H9 (cell line): ENCODE results near the gene AKR1D1. TPM values are rescaled to one million over a fixed set of nuclear protein-coding genes. Genes with fewer than 3 reads are reported as not detected.
A peak's percentile ranks its signal among the peaks of the same experiment; 100 is the strongest.

Source experiments
- DNase-seq: peaks from one replicate; pipeline ENCODE4 v3.0.0-alpha.2; 2017
- H2AFZ ChIP-seq: one replicate; pipeline ENCODE4 v1.6.1; 2013; ENCODE audit warnings: mild to moderate bottlenecking, low read length, control low read depth, moderate library complexity
- H2AK5ac ChIP-seq: 2 replicates; pipeline ENCODE4 v1.6.1; 2013; ENCODE audit warnings: low read length, control low read depth, mixed read lengths; ENCODE audit not compliant: insufficient read length
- H2BK120ac ChIP-seq: one replicate; pipeline ENCODE4 v1.6.1; 2013; ENCODE audit warnings: low read depth, mild to moderate bottlenecking, low read length, control low read depth, inconsistent platforms; ENCODE audit not compliant: poor library complexity, severe bottlenecking
- H2BK12ac ChIP-seq: 2 replicates; pipeline ENCODE4 v1.6.1; 2013; ENCODE audit warnings: low read length, control low read depth, mixed read lengths, low read depth; ENCODE audit not compliant: insufficient read length
- H2BK15ac ChIP-seq: 2 replicates; pipeline ENCODE4 v1.6.1; 2013; ENCODE audit warnings: low read depth, low read length, control low read depth
- H2BK20ac ChIP-seq: one replicate; pipeline ENCODE4 v1.6.1; 2013; ENCODE audit warnings: low read depth, mild to moderate bottlenecking, low read length, control low read depth, inconsistent platforms; ENCODE audit not compliant: poor library complexity, severe bottlenecking
- H2BK5ac ChIP-seq: 2 replicates; pipeline ENCODE4 v1.6.1; 2013; ENCODE audit warnings: low read length, control low read depth, mixed read lengths; ENCODE audit not compliant: insufficient read length
- H3K14ac ChIP-seq: 2 replicates; pipeline ENCODE4 v1.6.1; 2013; ENCODE audit warnings: low read length, control low read depth; ENCODE audit not compliant: insufficient read depth
- H3K18ac ChIP-seq: 2 replicates; pipeline ENCODE4 v1.6.1; 2013; ENCODE audit warnings: low read depth, mild to moderate bottlenecking, mixed read lengths, low read length, control low read depth; ENCODE audit not compliant: insufficient read length
- H3K23ac ChIP-seq: 2 replicates; pipeline ENCODE4 v1.6.1; 2013; ENCODE audit warnings: low read length, control low read depth, mixed read lengths, low read depth; ENCODE audit not compliant: insufficient read length
- H3K23me2 ChIP-seq: 2 replicates; pipeline ENCODE4 v1.6.1; 2013; ENCODE audit warnings: low read depth, mild to moderate bottlenecking, mixed read lengths, low read length, control low read depth; ENCODE audit not compliant: insufficient read length, poor library complexity, severe bottlenecking
- H3K27ac ChIP-seq: 2 replicates; pipeline ENCODE4 v1.5.1; 2013; ENCODE audit warnings: low read length, control low read depth, mixed read lengths, low read depth; ENCODE audit not compliant: insufficient read length
- H3K27me3 ChIP-seq: 2 replicates; pipeline ENCODE4 v1.6.1; 2013; ENCODE audit warnings: low read length, control low read depth, inconsistent platforms; ENCODE audit not compliant: insufficient read depth
- H3K4ac ChIP-seq: 2 replicates; pipeline ENCODE4 v1.6.1; 2013; ENCODE audit warnings: low read depth, mild to moderate bottlenecking, control low read depth, inconsistent platforms, low read length, moderate library complexity
- H3K4me1 ChIP-seq: 2 replicates; pipeline ENCODE4 v1.6.1; 2013; ENCODE audit warnings: low read length, control low read depth, inconsistent platforms; ENCODE audit not compliant: insufficient read depth
- H3K4me2 ChIP-seq: 2 replicates; pipeline ENCODE4 v1.6.1; 2013; ENCODE audit warnings: low read length, control low read depth, mixed read lengths; ENCODE audit not compliant: insufficient read length, insufficient read depth
- H3K56ac ChIP-seq: 2 replicates; pipeline ENCODE4 v1.6.1; 2013; ENCODE audit warnings: low read depth, mild to moderate bottlenecking, mixed read lengths, low read length, control low read depth; ENCODE audit not compliant: insufficient read length
- H3K79me1 ChIP-seq: 2 replicates; pipeline ENCODE4 v1.6.1; 2013; ENCODE audit warnings: low read depth, mild to moderate bottlenecking, moderate library complexity, low read length, control low read depth, inconsistent platforms; ENCODE audit not compliant: insufficient read depth, poor library complexity, severe bottlenecking
- H3K79me2 ChIP-seq: 2 replicates; pipeline ENCODE4 v1.6.1; 2013; ENCODE audit warnings: low read length, control low read depth, inconsistent platforms; ENCODE audit not compliant: insufficient read depth
- H3K9ac ChIP-seq: 2 replicates; pipeline ENCODE4 v1.6.1; 2013; ENCODE audit warnings: low read length, control low read depth, mixed read lengths; ENCODE audit not compliant: insufficient read length; ENCODE audit errors: extremely low read depth
- H3K9me3 ChIP-seq: one replicate; pipeline ENCODE4 v1.6.1; 2013; ENCODE audit warnings: low read depth, low read length, inconsistent platforms; ENCODE audit not compliant: control insufficient read depth
- H3T11ph ChIP-seq: one replicate; pipeline ENCODE4 v1.6.1; 2013; ENCODE audit warnings: mild to moderate bottlenecking, low read length, control low read depth, inconsistent platforms
- H4K20me1 ChIP-seq: one replicate; pipeline ENCODE4 v1.6.1; 2013; ENCODE audit not compliant: control insufficient read depth, insufficient read length, insufficient read depth
- H4K5ac ChIP-seq: 2 replicates; pipeline ENCODE4 v1.6.1; 2013; ENCODE audit warnings: low read depth, mild to moderate bottlenecking, mixed read lengths, low read length, control low read depth; ENCODE audit not compliant: insufficient read length
- H4K8ac ChIP-seq: replicated peaks from 2 replicates; pipeline ENCODE4 v1.6.1; 2013; ENCODE audit warnings: low read length, control low read depth, mixed read lengths, low read depth; ENCODE audit not compliant: insufficient read length
- H4K91ac ChIP-seq: 2 replicates; pipeline ENCODE4 v1.6.1; 2013; ENCODE audit warnings: low read depth, mild to moderate bottlenecking, moderate library complexity, mixed read lengths, low read length, control low read depth; ENCODE audit not compliant: insufficient read length
- H3K27ac Mint-ChIP-seq, 3 experiments: 2 replicates in 2 of 3; 3 replicates in 1 of 3; pipeline ENCODE4 v1.8.0; 2020 to 2021; ENCODE audit warnings: mixed read lengths in 3 of 3, mild to moderate bottlenecking in 1 of 3, moderate library complexity in 1 of 3
- H3K27me3 Mint-ChIP-seq: 2 replicates; pipeline ENCODE4 v1.8.0; 2021; ENCODE audit warnings: low read depth, mild to moderate bottlenecking, moderate library complexity, mixed read lengths
- H3K36me3 Mint-ChIP-seq, 3 experiments: 2 replicates in 2 of 3; 3 replicates in 1 of 3; pipeline ENCODE4 v1.8.0; 2020 to 2021; ENCODE audit warnings: low read depth in 3 of 3, mixed read lengths in 3 of 3; ENCODE audit not compliant: insufficient read depth in 1 of 3
- H3K4me1 Mint-ChIP-seq, 2 experiments: 2 replicates each; pipeline ENCODE4 v1.8.0; 2020; ENCODE audit warnings: mixed read lengths in 2 of 2
- H3K4me3 Mint-ChIP-seq, 2 experiments: 2 replicates in 1 of 2; 3 replicates in 1 of 2; pipeline ENCODE4 v1.8.0; 2020 to 2021; ENCODE audit warnings: mild to moderate bottlenecking in 2 of 2, mixed read lengths in 2 of 2, moderate library complexity in 1 of 2
- H3K9me3 Mint-ChIP-seq, 2 experiments: 2 replicates in 1 of 2; 3 replicates in 1 of 2; pipeline ENCODE4 v1.8.0; 2020; ENCODE audit warnings: mild to moderate bottlenecking in 2 of 2, mixed read lengths in 2 of 2, moderate library complexity in 1 of 2
- WGBS: extraction: QIAGEN DNeasy Blood & Tissue Kit; methylation state at CpG from one replicate; pipeline ENCODE4 v1.1.7; 2013; ENCODE audit warnings: missing lambda C conversion rate, low lambda C conversion rate, mixed read lengths; ENCODE audit not compliant: insufficient read length; ENCODE audit errors: extremely low coverage; 5-methylcytosine and 5-hydroxymethylcytosine counted together
- total RNA-seq: library from RNA; stranded (reverse); gene quantifications from 2 replicates; pipeline ENCODE4 v1.2.1, GENCODE V29; 2021
- TF ChIP-seq, protein P1 (sequence below): fragments of 200-600 bp; sonication (generic); conservative IDR thresholded peaks from 3 replicates; pipeline ENCODE4 v1.8.0; 2021; ENCODE audit warnings: antibody characterized with exemption, mild to moderate bottlenecking

AKR1D1 gene
- total RNA-seq, 1 experiment from 2014 or later = 0.31 TPM

DNA sequence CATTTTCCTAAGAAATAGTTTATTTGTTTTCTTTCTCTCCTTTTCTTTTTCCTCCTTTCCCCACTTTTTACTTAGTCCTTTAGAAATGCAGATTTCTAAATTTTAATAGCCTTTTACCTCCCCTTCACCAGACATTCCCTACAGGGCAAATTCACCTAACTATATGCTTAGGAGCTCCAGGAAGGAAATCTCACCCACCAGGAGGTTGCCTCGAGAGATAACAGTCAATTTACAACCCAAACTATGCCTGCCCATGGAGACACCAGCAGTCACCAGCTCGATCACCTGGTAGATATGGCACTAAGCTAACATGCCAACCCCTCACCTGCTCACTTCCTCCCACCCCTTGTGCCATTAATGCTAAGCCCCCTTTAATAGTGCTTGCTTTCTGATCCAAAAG lies 49.2 kb upstream of the AKR1D1 start:
- peak overlapping the region; percentile 36 to 95 (median 51); a peak in 5 of 7 replicates for H3K27ac Mint-ChIP-seq
- peaks cover 38 to 40% of the 10 kb centered on the region in 2 experiments for H3K4me1 Mint-ChIP-seq
- no peak for DNase-seq
- Histone ChIP-seq H4K8ac (no peak overlapping the region), H3K79me2 (no peaks in the 10 kb centered on the region), H3K79me1 (no peaks in the 10 kb centered on the region), H2BK12ac (no peak overlapping the region), H2BK20ac (no peak overlapping the region), H2BK120ac (no peak overlapping the region), H3K27me3 (no peaks in the 10 kb centered on the region), H4K91ac (no peak overlapping the region), H3K23ac (no peak overlapping the region), H3K27ac (no peak overlapping the region), H2AFZ (no peak overlapping the region), H3K4me1 (peaks cover 2% of the 10 kb centered on the region; the same call in 1 of the 2 replicates), H3K14ac (no peak overlapping the region), H2AK5ac (no peak overlapping the region), H2BK5ac (no peak overlapping the region), H3K23me2 (no peaks in the 10 kb centered on the region), H3T11ph (no peak overlapping the region), H2BK15ac (no peak overlapping the region), H3K56ac (no peak overlapping the region), H3K4me2 (no peak overlapping the region), H3K9ac (no peak overlapping the region), H4K5ac (no peak overlapping the region), H3K4ac (no peak overlapping the region), H3K18ac (no peak overlapping the region), H4K20me1 (no peaks in the 10 kb centered on the region), H3K9me3 (peaks cover 6% of the 10 kb centered on the region)
- no CpG with 5 or more reads among the region's 2 CpGs for WGBS
- H3K27me3 Mint-ChIP-seq = no peaks in the 10 kb centered on the region
- peaks cover 27 to 41% of the 10 kb centered on the region in 2 experiments for H3K9me3 Mint-ChIP-seq
- H3K36me3 Mint-ChIP-seq = peaks cover 25 to 36% (median 36%) of the 10 kb centered on the region in 3 experiments
- TF ChIP-seq, protein P1, sequence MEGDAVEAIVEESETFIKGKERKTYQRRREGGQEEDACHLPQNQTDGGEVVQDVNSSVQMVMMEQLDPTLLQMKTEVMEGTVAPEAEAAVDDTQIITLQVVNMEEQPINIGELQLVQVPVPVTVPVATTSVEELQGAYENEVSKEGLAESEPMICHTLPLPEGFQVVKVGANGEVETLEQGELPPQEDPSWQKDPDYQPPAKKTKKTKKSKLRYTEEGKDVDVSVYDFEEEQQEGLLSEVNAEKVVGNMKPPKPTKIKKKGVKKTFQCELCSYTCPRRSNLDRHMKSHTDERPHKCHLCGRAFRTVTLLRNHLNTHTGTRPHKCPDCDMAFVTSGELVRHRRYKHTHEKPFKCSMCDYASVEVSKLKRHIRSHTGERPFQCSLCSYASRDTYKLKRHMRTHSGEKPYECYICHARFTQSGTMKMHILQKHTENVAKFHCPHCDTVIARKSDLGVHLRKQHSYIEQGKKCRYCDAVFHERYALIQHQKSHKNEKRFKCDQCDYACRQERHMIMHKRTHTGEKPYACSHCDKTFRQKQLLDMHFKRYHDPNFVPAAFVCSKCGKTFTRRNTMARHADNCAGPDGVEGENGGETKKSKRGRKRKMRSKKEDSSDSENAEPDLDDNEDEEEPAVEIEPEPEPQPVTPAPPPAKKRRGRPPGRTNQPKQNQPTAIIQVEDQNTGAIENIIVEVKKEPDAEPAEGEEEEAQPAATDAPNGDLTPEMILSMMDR = no peak
- no peak overlapping the region for H3K4me3 Mint-ChIP-seq
